K562 (cell line): ENCODE measurements around the gene FOXJ2. TPM values are rescaled to one million over a fixed set of nuclear protein-coding genes. Genes with fewer than 3 reads are reported as not detected.
A peak's percentile ranks its signal among the peaks of the same experiment; 100 is the strongest.

Experiments
- CREB1 ChIP-seq, 2 experiments: sonication (generic) in 1 of 2; formaldehyde crosslinking in 1 of 2; IDR thresholded peaks; 2 replicates each; pipeline versions ENCODE4 v1.6.1 to v1.8.0; 2012 to 2022; ENCODE audit warnings: inconsistent platforms in 1 of 2, mild to moderate bottlenecking in 1 of 2, missing genetic modification reagents in 1 of 2, moderate library complexity in 1 of 2
- HNRNPLL ChIP-seq: fragments of 200-400 bp; formaldehyde crosslinking; IDR thresholded peaks from 2 replicates; pipeline ENCODE4 v1.6.1; 2017; ENCODE audit warnings: low read length, low read depth, mild to moderate bottlenecking; ENCODE audit not compliant: poor library complexity, severe bottlenecking
- HOXB6 ChIP-seq: fragments of 250-450 bp; sonication (Bioruptor Pico); IDR thresholded peaks from 2 replicates; pipeline ENCODE4 v1.5.1; 2022; ENCODE audit warnings: mild to moderate bottlenecking, borderline replicate concordance
- RBFOX2 ChIP-seq: fragments of 200-400 bp; formaldehyde crosslinking; IDR thresholded peaks from 2 replicates; pipeline ENCODE4 v1.6.1; 2017; ENCODE audit warnings: low read depth, mild to moderate bottlenecking, low read length, moderate library complexity
- RFX1 ChIP-seq: fragments of 450-650 bp; IDR thresholded peaks from 2 replicates; pipeline ENCODE4 v1.6.1; 2016; ENCODE audit warnings: mild to moderate bottlenecking, moderate library complexity
- SIN3A ChIP-seq, 2 experiments: fragments of 150-350 bp in 1 of 2; IDR thresholded peaks; 2 replicates each; pipeline ENCODE4 v1.6.1; 2011 to 2016; ENCODE audit warnings: borderline replicate concordance in 2 of 2, low read depth in 2 of 2, low read length in 2 of 2, mild to moderate bottlenecking in 2 of 2, moderate library complexity in 2 of 2; ENCODE audit not compliant: control insufficient read depth in 1 of 2
- STAG1 ChIP-seq: sonication (generic); formaldehyde crosslinking; IDR thresholded peaks from 2 replicates; pipeline ENCODE4 v1.5.0; 2020; ENCODE audit warnings: missing genetic modification reagents, borderline replicate concordance
- TBP ChIP-seq: optimal IDR thresholded peaks from 2 replicates; pipeline ENCODE3; 2011; ENCODE audit warnings: low read depth, low read length, improper control_type of control experiment
- WHSC1 ChIP-seq: IDR thresholded peaks from one replicate; pipeline ENCODE4 v1.6.1; 2012; ENCODE audit warnings: low read length, control low read depth, inconsistent platforms
- ZBTB1 ChIP-seq: sonication (generic); formaldehyde crosslinking; IDR thresholded peaks from 2 replicates; pipeline ENCODE4 v1.8.1; 2023; ENCODE audit warnings: missing genetic modification reagents, low read depth, mild to moderate bottlenecking, borderline replicate concordance
- ZKSCAN3 ChIP-seq: fragments of 250-450 bp; sonication (Bioruptor Pico); IDR thresholded peaks from 2 replicates; pipeline ENCODE4 v1.4.0; 2020
- ZNF212 ChIP-seq: fragments of 450-650 bp; formaldehyde crosslinking; IDR thresholded peaks from 2 replicates; pipeline ENCODE4 v1.4.0; 2020; ENCODE audit warnings: mild to moderate bottlenecking
- polyA plus RNA-seq, 8 experiments: library from polyadenylated mRNA; depleted of rRNA in 4 of 8; stranded (reverse) in 5 of 8; unstranded in 3 of 8; fragments of >200 nt; fragmentation: Nextera tagmentation in 2 of 8; fragmentation: Illumina TruSeq in 1 of 8; extraction: Ambion mirVana in 2 of 8; extraction: Trizol in 1 of 8; gene quantifications; 2 replicates each; pipeline versions ENCODE4 v1.2.1 to v1.2.3, GENCODE V29; 2011 to 2014; ENCODE audit warnings: inconsistent platforms in 1 of 8, missing spikeins in 1 of 8
- total RNA-seq, 7 experiments: library from RNA; depleted of rRNA in 6 of 7; stranded (reverse); fragments of >200 nt in 6 of 7; fragmentation: Illumina TruSeq in 2 of 7; extraction: Trizol in 2 of 7; gene quantifications; 2 replicates each; pipeline versions ENCODE4 v1.2.1 to v1.2.3, GENCODE V29; 2011 to 2021; ENCODE audit warnings: low replicate concordance in 1 of 7
- TF ChIP-seq, protein P1 (sequence below): fragments of 250-450 bp; sonication (Bioruptor Pico); IDR thresholded peaks from 2 replicates; pipeline ENCODE4 v1.5.0; 2021; ENCODE audit warnings: mild to moderate bottlenecking, moderate library complexity
- TF ChIP-seq, protein P2 (sequence below): sonication (generic); formaldehyde crosslinking; IDR thresholded peaks from 2 replicates; pipeline ENCODE4 v1.9.0; 2022; ENCODE audit warnings: mild to moderate bottlenecking, missing genetic modification reagents
- TF ChIP-seq, protein P3 (sequence below), 2 experiments: IDR thresholded peaks; 2 replicates each; pipeline ENCODE4 v1.6.1; 2011; ENCODE audit warnings: borderline replicate concordance in 1 of 2, control low read depth in 1 of 2, low read depth in 1 of 2, low read length in 1 of 2, mild to moderate bottlenecking in 1 of 2, mixed read lengths in 1 of 2, moderate library complexity in 1 of 2; ENCODE audit not compliant: insufficient read depth in 1 of 2, insufficient read length in 1 of 2, poor library complexity in 1 of 2, severe bottlenecking in 1 of 2; ENCODE audit errors: extremely low read depth in 1 of 2
- TF ChIP-seq, protein P4 (sequence below): IDR thresholded peaks from 2 replicates; pipeline ENCODE4 v1.6.1; 2011; ENCODE audit warnings: borderline replicate concordance, low read depth, mild to moderate bottlenecking, moderate library complexity, low read length; ENCODE audit not compliant: insufficient read depth, poor library complexity, severe bottlenecking

FOXJ2 gene
- total and polyA plus RNA-seq, 9 of the 15 experiments (the other 6 are each of a cell fraction or from before 2014, with no cell fraction given) = 1.0 to 7.5 (median 2.4) TPM

DNA sequence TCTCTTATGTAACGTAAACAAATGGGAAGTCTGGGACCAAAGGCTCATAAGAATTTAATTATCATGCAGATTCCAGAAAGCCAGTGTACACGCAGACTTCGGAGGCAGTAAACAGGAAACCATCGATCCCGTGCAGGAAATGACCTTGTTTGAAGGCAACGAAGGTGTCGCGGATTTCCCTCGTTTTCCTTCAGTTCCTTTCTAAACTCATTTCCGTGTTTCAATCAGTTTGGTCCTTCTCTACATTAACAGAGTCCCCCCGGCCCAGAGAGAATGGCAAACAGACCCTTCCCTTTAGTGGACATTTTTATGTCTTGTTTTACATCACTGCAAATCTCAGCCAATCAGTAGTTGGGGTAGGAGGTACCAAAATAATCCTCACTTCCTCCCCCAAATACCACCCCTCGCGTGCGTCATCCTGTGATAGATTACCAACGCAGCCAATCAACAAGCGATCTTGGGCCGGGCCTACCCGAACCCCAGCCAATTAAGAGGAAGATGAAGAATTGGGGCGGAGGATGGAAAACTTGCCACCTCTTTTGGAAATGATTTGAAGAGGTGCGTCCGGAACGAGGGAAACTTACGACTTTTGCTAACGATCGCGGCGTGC, 6.1 kb upstream of the FOXJ2 start (continued):
- TF ChIP-seq, protein P1, sequence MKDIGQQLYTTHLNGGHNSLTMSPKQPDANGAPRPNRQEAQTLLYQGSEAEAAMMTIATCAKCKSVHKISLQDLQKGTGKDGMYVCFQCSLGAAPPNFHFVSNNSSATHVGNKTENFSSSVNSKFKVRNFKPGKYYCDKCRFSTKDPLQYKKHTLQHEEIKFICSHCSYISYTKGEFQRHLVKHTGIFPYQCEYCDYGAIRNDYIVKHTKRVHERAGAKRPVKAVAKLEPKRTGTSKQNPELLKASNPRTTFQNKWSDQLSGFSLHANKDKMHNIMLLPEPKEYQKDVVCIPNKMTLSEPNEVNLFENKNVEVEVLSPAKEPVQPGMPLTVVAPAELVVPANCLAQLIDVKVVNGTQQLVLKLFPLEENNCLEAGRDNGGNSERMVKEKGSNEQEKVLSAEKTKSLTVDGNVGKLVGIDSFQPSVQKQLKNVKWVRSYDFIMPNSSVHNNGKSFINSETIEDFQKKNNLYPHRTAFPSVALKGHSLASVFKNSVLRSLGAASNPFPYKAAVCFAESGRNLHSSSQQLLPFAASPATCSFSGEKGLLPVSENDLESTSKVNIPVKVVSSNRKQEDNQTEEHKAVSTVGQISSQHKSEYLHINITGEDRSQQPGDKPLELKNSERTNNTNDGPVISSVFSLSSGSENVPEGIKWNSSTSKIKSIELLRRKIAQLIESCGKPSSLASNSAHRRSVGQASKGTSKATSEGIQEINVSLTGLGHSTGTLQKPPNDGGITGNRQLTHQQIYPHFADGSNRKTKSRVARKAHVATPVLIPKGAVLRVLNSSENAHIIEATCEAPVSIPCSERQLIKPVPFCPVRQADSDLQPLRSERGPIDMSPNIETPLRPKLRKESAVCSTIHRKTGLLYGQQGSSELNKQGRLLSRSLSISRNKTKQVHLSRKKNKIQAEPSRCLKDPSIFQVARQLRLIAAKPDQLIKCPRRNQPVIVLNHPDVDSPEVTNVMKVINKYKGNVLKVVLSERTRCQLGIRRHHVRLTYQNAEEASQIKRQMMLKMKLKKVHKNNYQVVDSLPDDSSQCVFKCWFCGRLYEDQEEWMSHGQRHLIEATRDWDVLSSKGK (CRISPR knock-in tag) = no peak
- peak; percentile 76 for TF ChIP-seq CREB1 (IDR thresholded peaks at IDR 0.05)
- TF ChIP-seq CREB1 (CRISPR knock-in tag; IDR thresholded peaks at IDR 0.05) = peak; percentile 65
- no peak for TF ChIP-seq ZKSCAN3
- TF ChIP-seq, protein P2, sequence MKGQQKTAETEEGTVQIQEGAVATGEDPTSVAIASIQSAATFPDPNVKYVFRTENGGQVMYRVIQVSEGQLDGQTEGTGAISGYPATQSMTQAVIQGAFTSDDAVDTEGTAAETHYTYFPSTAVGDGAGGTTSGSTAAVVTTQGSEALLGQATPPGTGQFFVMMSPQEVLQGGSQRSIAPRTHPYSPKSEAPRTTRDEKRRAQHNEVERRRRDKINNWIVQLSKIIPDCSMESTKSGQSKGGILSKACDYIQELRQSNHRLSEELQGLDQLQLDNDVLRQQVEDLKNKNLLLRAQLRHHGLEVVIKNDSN (CRISPR knock-in tag) = no peak
- TF ChIP-seq RFX1 = no peak
- no peak for TF ChIP-seq ZBTB1 (CRISPR knock-in tag)
- TF ChIP-seq, protein P3, sequence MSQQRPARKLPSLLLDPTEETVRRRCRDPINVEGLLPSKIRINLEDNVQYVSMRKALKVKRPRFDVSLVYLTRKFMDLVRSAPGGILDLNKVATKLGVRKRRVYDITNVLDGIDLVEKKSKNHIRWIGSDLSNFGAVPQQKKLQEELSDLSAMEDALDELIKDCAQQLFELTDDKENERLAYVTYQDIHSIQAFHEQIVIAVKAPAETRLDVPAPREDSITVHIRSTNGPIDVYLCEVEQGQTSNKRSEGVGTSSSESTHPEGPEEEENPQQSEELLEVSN (IDR thresholded peaks at IDR 0.05; ENCODE audit: borderline replicate concordance in 1 of 2, extremely low read depth in 1 of 2, insufficient read depth in 1 of 2, insufficient read length in 1 of 2, low read depth in 1 of 2, low read length in 1 of 2, poor library complexity in 1 of 2, severe bottlenecking in 1 of 2) = peak in 1 of 2 experiments; percentile 27
- TF ChIP-seq RBFOX2 = no peak
- no peak for TF ChIP-seq SIN3A (IDR thresholded peaks at IDR 0.05; ENCODE audit: borderline replicate concordance in 2 of 2, control insufficient read depth in 1 of 2, low read depth in 2 of 2, low read length in 2 of 2)
- TF ChIP-seq STAG1 (CRISPR knock-in tag) = no peak
- TF ChIP-seq WHSC1 = no peak
- TF ChIP-seq, protein P4, sequence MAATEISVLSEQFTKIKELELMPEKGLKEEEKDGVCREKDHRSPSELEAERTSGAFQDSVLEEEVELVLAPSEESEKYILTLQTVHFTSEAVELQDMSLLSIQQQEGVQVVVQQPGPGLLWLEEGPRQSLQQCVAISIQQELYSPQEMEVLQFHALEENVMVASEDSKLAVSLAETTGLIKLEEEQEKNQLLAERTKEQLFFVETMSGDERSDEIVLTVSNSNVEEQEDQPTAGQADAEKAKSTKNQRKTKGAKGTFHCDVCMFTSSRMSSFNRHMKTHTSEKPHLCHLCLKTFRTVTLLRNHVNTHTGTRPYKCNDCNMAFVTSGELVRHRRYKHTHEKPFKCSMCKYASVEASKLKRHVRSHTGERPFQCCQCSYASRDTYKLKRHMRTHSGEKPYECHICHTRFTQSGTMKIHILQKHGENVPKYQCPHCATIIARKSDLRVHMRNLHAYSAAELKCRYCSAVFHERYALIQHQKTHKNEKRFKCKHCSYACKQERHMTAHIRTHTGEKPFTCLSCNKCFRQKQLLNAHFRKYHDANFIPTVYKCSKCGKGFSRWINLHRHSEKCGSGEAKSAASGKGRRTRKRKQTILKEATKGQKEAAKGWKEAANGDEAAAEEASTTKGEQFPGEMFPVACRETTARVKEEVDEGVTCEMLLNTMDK = no peak
- TF ChIP-seq HOXB6 (CRISPR knock-in tag) = no peak
- no peak for TF ChIP-seq HNRNPLL
- TF ChIP-seq TBP = peak; percentile 33
- no peak for TF ChIP-seq ZNF212
